ENCODE measurements around the gene THEMIS. TPM values are rescaled to one million over a fixed set of nuclear protein-coding genes. Genes with fewer than 3 reads are reported as not detected.

Gene THEMIS
- total RNA-seq, 2 donors from 2014 or later, result 0.40 to 1.6 TPM

DNA sequence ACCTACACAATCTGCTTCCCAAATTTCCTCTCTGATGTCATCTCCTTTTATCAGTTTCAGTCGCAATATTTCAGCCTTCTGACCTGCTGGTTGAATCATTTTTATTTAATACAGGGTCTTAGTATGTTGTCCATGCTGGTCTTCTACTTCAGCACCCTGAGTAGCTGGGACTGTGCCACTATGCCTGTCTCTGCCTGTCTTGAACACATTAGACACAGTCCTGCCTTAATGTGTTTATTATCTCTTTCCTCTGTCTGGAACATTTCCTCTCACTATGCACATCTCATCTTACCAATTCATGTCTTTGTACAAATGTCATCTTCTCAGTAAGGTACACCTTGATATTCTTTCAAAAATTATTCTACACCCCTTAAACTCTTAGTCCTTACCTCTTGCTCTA lies 106.5 kb downstream of the THEMIS start:
- WGBS, result 62% methylated on average over 1 of the region's 1 CpG
- Histone ChIP-seq H3K4me3 (no peak overlapping the region), H3K9me3 (no peaks in the 10 kb centered on the region), H3K27ac (no peak overlapping the region), H3K36me3 (no peaks in the 10 kb centered on the region), H3K27me3 (replicated peaks; ENCODE audit: insufficient read depth) (no peaks in the 10 kb centered on the region), H3K4me1 (replicated peaks) (no peaks in the 10 kb centered on the region)
- TF ChIP-seq POLR2A (IDR thresholded peaks at IDR 0.05), result no peak
- intact Hi-C loops (cut with DNase I), result no loop called here
- no peak for DNase-seq (ENCODE audit: low spot score)

DNA sequence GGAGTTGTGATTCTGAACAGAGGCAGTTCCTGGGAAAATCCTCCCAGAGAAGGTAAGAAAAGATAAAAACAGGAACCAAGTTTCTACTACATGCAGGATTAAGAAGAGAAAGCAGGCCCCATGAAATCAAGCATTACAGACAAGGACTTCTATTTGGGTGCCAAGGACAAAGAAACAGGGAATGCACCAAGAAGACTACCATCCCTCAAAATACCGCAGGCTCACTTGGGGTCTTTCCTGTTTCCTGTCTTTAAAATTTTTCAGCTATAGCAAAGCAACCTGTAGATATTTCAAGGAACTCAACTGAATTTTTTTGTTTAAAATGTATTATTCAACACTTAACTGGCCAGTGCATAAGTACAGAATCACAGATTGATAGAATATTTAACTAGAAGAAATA lies 107.5 kb downstream of the THEMIS start:
- H3K4me3 ChIP-seq, result no peak overlapping the region
- H3K9me3 ChIP-seq, result no peaks in the 10 kb centered on the region
- H3K27me3 ChIP-seq (replicated peaks; ENCODE audit: insufficient read depth), result no peaks in the 10 kb centered on the region
- no peaks in the 10 kb centered on the region for H3K36me3 ChIP-seq
- intact Hi-C loops (cut with DNase I), result no loop called here
- TF ChIP-seq, protein P1, sequence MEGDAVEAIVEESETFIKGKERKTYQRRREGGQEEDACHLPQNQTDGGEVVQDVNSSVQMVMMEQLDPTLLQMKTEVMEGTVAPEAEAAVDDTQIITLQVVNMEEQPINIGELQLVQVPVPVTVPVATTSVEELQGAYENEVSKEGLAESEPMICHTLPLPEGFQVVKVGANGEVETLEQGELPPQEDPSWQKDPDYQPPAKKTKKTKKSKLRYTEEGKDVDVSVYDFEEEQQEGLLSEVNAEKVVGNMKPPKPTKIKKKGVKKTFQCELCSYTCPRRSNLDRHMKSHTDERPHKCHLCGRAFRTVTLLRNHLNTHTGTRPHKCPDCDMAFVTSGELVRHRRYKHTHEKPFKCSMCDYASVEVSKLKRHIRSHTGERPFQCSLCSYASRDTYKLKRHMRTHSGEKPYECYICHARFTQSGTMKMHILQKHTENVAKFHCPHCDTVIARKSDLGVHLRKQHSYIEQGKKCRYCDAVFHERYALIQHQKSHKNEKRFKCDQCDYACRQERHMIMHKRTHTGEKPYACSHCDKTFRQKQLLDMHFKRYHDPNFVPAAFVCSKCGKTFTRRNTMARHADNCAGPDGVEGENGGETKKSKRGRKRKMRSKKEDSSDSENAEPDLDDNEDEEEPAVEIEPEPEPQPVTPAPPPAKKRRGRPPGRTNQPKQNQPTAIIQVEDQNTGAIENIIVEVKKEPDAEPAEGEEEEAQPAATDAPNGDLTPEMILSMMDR (IDR thresholded peaks at IDR 0.05), result no peak
- no peak for TF ChIP-seq POLR2A (IDR thresholded peaks at IDR 0.05)
- no peak for TF ChIP-seq POLR2AphosphoS5 (IDR thresholded peaks at IDR 0.05)
- DNase-seq (ENCODE audit: low spot score), result no peak
- no peaks in the 10 kb centered on the region for H3K4me1 ChIP-seq (replicated peaks)
- WGBS, result 93% methylated on average over 1 of the region's 1 CpG
- no peak overlapping the region for H3K27ac ChIP-seq

DNA sequence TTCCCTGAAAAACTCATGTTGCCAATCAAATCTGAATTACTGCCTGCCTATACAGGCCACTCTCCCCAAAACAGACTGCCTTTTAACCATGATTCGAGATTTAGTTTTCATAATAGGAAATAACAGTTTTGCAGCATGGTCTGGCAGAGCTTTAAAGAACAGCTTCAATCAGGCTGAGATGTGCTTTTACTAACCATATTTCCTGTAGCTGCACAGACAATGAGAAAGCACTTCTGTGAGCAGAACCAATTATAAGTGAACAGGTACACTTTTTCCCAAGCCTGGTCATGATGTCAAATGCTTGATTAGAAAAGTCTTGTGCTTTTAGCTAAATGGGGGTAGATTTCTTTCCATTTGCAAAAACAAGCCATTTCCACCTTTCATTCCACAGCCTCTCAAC lies 108.2 kb downstream of the THEMIS start:
- Histone ChIP-seq H3K4me3 (no peak overlapping the region), H3K27me3 (replicated peaks; ENCODE audit: insufficient read depth) (no peaks in the 10 kb centered on the region), H3K27ac (no peak overlapping the region), H3K4me1 (replicated peaks) (no peaks in the 10 kb centered on the region), H3K9me3 (no peaks in the 10 kb centered on the region), H3K36me3 (no peaks in the 10 kb centered on the region)
- 35% methylated on average over 1 of the region's 1 CpG for WGBS
- DNase-seq (ENCODE audit: low spot score), result no peak
- no peak for TF ChIP-seq POLR2A (IDR thresholded peaks at IDR 0.05)
- TF ChIP-seq, protein P1 (IDR thresholded peaks at IDR 0.05), result no peak
- intact Hi-C loops (cut with DNase I), result no loop called here

DNA sequence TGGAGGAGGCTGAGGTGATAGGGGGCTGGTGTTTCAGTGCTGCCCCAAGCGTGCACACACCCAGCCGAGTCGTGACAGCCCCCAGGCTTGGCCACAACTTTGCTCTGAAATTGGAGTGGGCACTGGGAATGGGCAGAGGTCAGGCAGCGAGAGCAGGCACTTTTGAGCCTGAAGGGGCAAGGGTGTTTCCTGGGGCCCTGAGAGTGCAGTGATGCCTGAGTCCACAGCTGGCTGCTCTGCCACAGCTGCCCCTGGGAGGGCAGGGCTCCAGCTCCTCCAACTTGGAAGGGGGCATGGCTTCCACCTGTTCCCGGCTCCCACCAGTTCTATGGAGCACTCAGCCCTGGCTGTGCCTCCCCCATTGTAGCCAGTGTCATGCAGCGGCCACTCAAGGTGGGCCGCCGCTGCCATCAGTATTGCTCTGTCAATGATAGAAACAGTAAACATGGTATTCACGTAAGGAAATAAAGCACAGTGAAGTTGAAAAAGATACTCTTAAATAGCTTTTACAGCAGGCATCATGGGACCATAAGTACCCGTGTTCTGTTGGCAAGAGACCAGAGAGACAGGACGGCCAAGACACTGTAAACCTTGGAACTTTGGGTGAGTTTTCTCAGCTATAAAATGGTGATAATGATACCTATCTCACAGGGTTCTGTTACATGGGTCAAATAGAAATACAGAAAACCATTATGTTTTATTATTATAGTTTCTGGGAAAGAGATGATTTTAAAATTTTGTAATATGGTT lies 108.9 kb downstream of the THEMIS start:
- Histone ChIP-seq H3K4me3 (no peak overlapping the region), H3K9me3 (no peaks in the 10 kb centered on the region), H3K4me1 (replicated peaks) (no peaks in the 10 kb centered on the region), H3K36me3 (no peaks in the 10 kb centered on the region), H3K27me3 (replicated peaks; ENCODE audit: insufficient read depth) (no peaks in the 10 kb centered on the region), H3K27ac (no peak overlapping the region)
- intact Hi-C loops (cut with DNase I), result no loop called here
- TF ChIP-seq POLR2A (IDR thresholded peaks at IDR 0.05), result no peak
- no peak for TF ChIP-seq POLR2AphosphoS5 (IDR thresholded peaks at IDR 0.05)
- TF ChIP-seq, protein P1 (IDR thresholded peaks at IDR 0.05), result no peak
- DNase-seq (ENCODE audit: low spot score), result no peak
- WGBS, result 59% methylated on average over 8 of the region's 11 CpGs

DNA sequence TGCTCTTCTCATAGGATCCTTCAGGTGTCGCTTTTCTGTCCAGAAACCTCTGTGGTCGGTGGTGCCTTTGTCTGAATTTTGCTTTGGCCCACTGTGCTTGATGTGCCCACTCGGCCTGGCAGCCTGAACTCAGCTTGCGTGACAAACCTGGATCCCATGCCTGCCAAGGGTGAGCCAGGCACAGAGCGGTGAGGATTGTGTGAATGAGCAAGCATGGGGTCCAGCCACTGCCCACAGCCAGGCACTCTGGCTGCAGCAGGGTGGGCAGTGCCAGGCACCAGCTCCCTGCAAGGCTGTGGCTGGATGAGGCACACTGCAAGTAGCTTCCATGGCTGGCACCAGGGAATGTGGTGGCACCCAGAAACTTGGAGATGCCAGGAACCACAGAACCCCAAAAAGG lies 110.3 kb downstream of the THEMIS start:
- intact Hi-C loops (cut with DNase I), result no loop called here
- WGBS, result 97% methylated on average over 5 of the region's 5 CpGs

More for the DNA sequence above, 110.3 kb downstream of the THEMIS start:
- H3K36me3 ChIP-seq, result no peaks in the 10 kb centered on the region
- H3K4me1 ChIP-seq (replicated peaks), result no peaks in the 10 kb centered on the region
- no peak overlapping the region for H3K27ac ChIP-seq
- H3K27me3 ChIP-seq (replicated peaks; ENCODE audit: insufficient read depth), result no peaks in the 10 kb centered on the region
- no peak for DNase-seq (ENCODE audit: low spot score)
- no peaks in the 10 kb centered on the region for H3K9me3 ChIP-seq
- H3K4me3 ChIP-seq, result no peak overlapping the region
- TF ChIP-seq POLR2AphosphoS5 (IDR thresholded peaks at IDR 0.05) (no peak), POLR2A (IDR thresholded peaks at IDR 0.05) (no peak)
- TF ChIP-seq, protein P1 (IDR thresholded peaks at IDR 0.05), result no peak

Measured in prostate gland (tissue), 2 donors.